ENCODE results near the gene PLA2G2D. TPM values are rescaled to one million over a fixed set of nuclear protein-coding genes. Genes with fewer than 3 reads are reported as not detected.

Gene PLA2G2D
- total and polyA plus RNA-seq, 8 donors: 0.23 TPM; not detected in 7

DNA sequence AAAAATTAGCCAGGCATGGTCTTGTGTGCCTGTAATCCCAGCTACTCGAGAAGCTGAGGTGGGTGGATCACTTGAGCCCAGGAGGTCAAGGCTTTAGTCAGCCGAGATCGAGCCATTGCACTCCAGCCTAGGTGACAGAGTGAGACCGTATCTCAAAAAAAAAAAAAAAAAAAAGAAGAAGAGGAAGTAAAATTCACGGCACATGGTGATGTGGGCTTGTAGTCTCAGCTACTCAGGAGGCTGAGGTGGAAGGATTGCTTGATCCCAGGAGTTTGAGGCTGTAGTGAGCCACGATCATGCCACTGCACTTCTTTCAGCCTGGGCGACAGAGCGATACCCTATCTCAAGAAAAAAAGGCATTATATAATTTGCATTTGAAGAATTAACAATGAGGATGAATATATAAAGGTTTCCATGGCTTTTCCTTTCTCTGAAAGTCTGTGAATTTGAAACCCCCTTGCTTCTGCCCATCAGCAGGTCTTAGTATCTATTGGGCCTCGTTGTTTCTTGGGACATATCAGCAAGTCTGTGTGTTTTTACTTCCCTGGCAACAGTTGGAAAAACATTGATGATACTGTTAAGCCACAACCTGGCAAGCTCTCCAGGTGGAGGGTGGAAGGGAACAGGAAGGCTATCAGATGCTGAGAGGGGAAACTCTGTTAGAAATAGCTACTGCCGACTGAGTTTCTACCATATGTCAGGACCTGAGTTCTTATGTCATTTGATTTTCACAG lies 4.6 kb upstream of the PLA2G2D start:
- H3K36me3 ChIP-seq: no peaks in the 10 kb centered on the region
- peaks cover 0 to 33% (median 0%) of the 10 kb centered on the region in 3 donors for H3K27me3 ChIP-seq
- H3K4me1 ChIP-seq: peaks cover 0 to 10% (median 1%) of the 10 kb centered on the region in 4 donors
- 54 to 61% (median 56%) methylated on average over 10 of the region's 10 CpGs for WGBS, 5 donors
- TF ChIP-seq POLR2A (IDR thresholded peaks at IDR 0.05): no peak
- TF ChIP-seq, protein P1, sequence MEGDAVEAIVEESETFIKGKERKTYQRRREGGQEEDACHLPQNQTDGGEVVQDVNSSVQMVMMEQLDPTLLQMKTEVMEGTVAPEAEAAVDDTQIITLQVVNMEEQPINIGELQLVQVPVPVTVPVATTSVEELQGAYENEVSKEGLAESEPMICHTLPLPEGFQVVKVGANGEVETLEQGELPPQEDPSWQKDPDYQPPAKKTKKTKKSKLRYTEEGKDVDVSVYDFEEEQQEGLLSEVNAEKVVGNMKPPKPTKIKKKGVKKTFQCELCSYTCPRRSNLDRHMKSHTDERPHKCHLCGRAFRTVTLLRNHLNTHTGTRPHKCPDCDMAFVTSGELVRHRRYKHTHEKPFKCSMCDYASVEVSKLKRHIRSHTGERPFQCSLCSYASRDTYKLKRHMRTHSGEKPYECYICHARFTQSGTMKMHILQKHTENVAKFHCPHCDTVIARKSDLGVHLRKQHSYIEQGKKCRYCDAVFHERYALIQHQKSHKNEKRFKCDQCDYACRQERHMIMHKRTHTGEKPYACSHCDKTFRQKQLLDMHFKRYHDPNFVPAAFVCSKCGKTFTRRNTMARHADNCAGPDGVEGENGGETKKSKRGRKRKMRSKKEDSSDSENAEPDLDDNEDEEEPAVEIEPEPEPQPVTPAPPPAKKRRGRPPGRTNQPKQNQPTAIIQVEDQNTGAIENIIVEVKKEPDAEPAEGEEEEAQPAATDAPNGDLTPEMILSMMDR (IDR thresholded peaks at IDR 0.05): no peak
- no peak for TF ChIP-seq POLR2AphosphoS5 (IDR thresholded peaks at IDR 0.05)
- no peak overlapping the region for H3K4me3 ChIP-seq
- no peaks in the 10 kb centered on the region for H3K9me3 ChIP-seq
- DNase-seq: no peak
- intact Hi-C loops (cut with DNase I; ENCODE audit: low total_unique reads): no loop called here
- no peak overlapping the region for H3K27ac ChIP-seq

DNA sequence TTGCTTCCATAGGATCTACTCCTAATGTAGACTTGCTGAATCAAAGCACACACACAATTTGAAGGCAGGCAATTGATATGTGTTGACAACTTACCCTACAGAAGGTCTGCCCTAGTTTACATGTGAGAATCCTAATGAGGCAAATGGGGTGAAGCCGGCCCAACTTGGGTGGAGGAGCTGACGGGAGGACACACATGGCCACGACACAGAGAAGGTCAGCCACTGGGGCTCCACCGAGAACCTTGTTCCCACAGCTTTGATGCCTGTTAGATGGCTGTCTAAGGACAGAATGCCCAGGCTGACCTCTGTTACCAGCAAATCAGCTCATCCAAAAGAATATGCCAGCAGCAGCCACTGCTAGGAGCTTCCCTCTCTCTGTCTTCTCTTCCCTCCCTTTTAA lies 1.5 kb upstream of the PLA2G2D start:
- H3K36me3 ChIP-seq: no peaks in the 10 kb centered on the region
- H3K27ac ChIP-seq: no peak overlapping the region
- H3K4me1 ChIP-seq: peaks cover 0 to 10% (median 1%) of the 10 kb centered on the region in 4 donors
- no peaks in the 10 kb centered on the region for H3K9me3 ChIP-seq
- no peak for DNase-seq
- H3K4me3 ChIP-seq: no peak overlapping the region
- intact Hi-C loops (cut with DNase I; ENCODE audit: low total_unique reads): no loop called here
- TF ChIP-seq, protein P1 (IDR thresholded peaks at IDR 0.05): no peak
- TF ChIP-seq POLR2AphosphoS5 (IDR thresholded peaks at IDR 0.05) (no peak), EP300 (IDR thresholded peaks at IDR 0.05) (no peak), POLR2A (IDR thresholded peaks at IDR 0.05) (no peak)
- 82 to 94% (median 90%) methylated on average over 4 of the region's 4 CpGs for WGBS, 5 donors
- peaks cover 0 to 34% (median 0%) of the 10 kb centered on the region in 3 donors for H3K27me3 ChIP-seq

DNA sequence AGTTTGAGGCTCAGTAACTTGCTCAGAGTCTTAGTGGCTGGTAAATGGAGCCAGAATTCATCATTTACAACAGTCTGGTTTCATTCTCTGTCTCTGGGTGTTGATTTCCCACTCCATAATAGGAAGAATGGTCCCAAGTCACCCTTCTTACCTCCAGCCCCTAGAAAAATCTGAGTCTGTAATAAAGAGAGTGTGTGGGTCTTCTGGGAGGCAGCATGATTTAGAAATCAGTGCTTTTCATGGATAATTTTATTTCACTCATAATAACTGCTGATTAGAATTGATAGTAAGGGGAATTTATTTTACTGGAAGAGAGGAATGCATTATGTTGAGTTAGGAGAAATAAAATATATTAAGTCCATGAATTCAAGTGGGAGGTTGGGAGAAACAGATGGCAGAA lies 2.1 kb downstream of the PLA2G2D start:
- no peaks in the 10 kb centered on the region for H3K4me1 ChIP-seq
- H3K27ac ChIP-seq: no peak overlapping the region
- no peaks in the 10 kb centered on the region for H3K36me3 ChIP-seq
- H3K9me3 ChIP-seq: no peaks in the 10 kb centered on the region
- intact Hi-C loops (cut with DNase I; ENCODE audit: low total_unique reads): no loop called here
- DNase-seq: no peak
- no peak overlapping the region for H3K4me3 ChIP-seq
- peaks cover 0 to 60% (median 0%) of the 10 kb centered on the region in 3 donors for H3K27me3 ChIP-seq
- TF ChIP-seq POLR2AphosphoS5 (IDR thresholded peaks at IDR 0.05) (no peak), EP300 (IDR thresholded peaks at IDR 0.05) (no peak), POLR2A (IDR thresholded peaks at IDR 0.05) (no peak)
- TF ChIP-seq, protein P1 (IDR thresholded peaks at IDR 0.05): no peak

DNA sequence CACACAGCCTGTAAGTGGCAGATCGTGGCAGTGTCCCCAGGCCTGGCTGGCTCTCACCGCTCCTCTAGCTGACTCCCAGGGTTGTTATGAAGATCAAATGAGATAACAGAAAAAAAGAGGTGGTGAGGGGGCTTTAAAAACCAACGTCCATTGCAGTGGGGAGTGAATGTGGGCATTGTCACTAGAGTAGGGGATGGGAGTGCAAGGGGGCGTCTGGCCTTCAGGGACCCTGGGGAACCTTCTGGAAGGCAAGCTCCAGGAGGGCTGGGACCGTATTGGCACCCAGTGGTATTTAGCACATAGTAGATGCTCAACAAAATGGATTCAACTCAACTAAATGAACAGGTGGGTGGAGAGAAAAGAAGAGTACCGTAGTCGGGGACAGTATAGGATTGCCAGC lies 3.4 kb downstream of the PLA2G2D start:
- WGBS, 5 donors: 79 to 90% (median 85%) methylated on average over 7 of the region's 7 CpGs

More for the DNA sequence above, 3.4 kb downstream of the PLA2G2D start:
- intact Hi-C loops (cut with DNase I; ENCODE audit: low total_unique reads): no loop called here
- TF ChIP-seq POLR2AphosphoS5 (IDR thresholded peaks at IDR 0.05): no peak
- no peak for TF ChIP-seq EP300 (IDR thresholded peaks at IDR 0.05)
- TF ChIP-seq POLR2A (IDR thresholded peaks at IDR 0.05): no peak
- TF ChIP-seq, protein P1 (IDR thresholded peaks at IDR 0.05): no peak
- H3K36me3 ChIP-seq: no peaks in the 10 kb centered on the region
- DNase-seq: no peak
- H3K4me1 ChIP-seq: no peaks in the 10 kb centered on the region
- no peak overlapping the region for H3K27ac ChIP-seq
- H3K9me3 ChIP-seq: no peaks in the 10 kb centered on the region
- peaks cover 0 to 52% (median 0%) of the 10 kb centered on the region in 3 donors for H3K27me3 ChIP-seq
- H3K4me3 ChIP-seq: no peak overlapping the region
